GM12878 (cell line): ENCODE measurements around the gene POLD4. TPM values are rescaled to one million over a fixed set of nuclear protein-coding genes. Genes with fewer than 3 reads are reported as not detected.

Experiments used
- ATAC-seq: fragments of 200-7000 bp; cut with Tn5 transposase; 3 replicates; pipeline ENCODE4 v1.9.1; 2020; ENCODE audit warnings: mild to moderate bottlenecking, moderate library complexity
- BruUV-seq: library from RNA; stranded (reverse); fragments of 400-500 nt; replicated peaks from 2 replicates; lab custom pipeline; 2021; lab: Mats Ljungman, UMichigan
- CTCF ChIA-PET: fragments of 300-600 bp; sonication (Branson Sonifier 250); formaldehyde crosslinking; extraction: SDS; loops from one replicate; lab custom pipeline; 2021; ENCODE audit warnings: inconsistent platforms; lab: Yijun Ruan, JAX
- POLR2A ChIA-PET: fragments of 350-600 bp; formaldehyde crosslinking; extraction: SDS; loops from one replicate; lab custom pipeline; 2021; ENCODE audit warnings: inconsistent platforms; lab: Charles Lee
- RAD21 ChIA-PET: fragments of 300-600 bp; sonication (Branson Sonifier 250); formaldehyde crosslinking; loops from one replicate; lab custom pipeline; 2023; ENCODE audit warnings: antibody characterized with exemption; ENCODE audit not compliant: unreplicated experiment; lab: Charles Lee
- SMC1A ChIA-PET: fragments of 300-600 bp; sonication (Branson Sonifier 250); formaldehyde crosslinking; loops from one replicate; lab custom pipeline; 2023; ENCODE audit not compliant: unreplicated experiment, uncharacterized antibody; lab: Charles Lee
- DNase-seq: peaks from one replicate; pipeline ENCODE4 v3.0.0-alpha.2; 2011; ENCODE audit warnings: low read depth, low spot score
- FAIRE-seq: peaks from 3 replicates; lab custom pipeline; 2011; peaks lifted over from hg19 to GRCh38; lab: Jason Lieb, UNC
- H2AFZ ChIP-seq: 2 replicates; pipeline ENCODE4 v1.6.0; 2011; ENCODE audit warnings: low read depth, low read length, control low read depth; ENCODE audit not compliant: control insufficient read depth
- H3K27ac ChIP-seq: 2 replicates; pipeline ENCODE4 v1.5.1; 2011; ENCODE audit warnings: control low read depth; ENCODE audit not compliant: control insufficient read depth, insufficient read depth
- H3K27me3 ChIP-seq, 2 experiments: replicated peaks in 1 of 2; 2 replicates each; pipeline versions ENCODE4 v1.6.0 to v1.6.1; 2011; ENCODE audit warnings: low read length in 1 of 2; ENCODE audit not compliant: control insufficient read depth in 2 of 2, insufficient read depth in 2 of 2
- H3K36me3 ChIP-seq, 2 experiments: 2 replicates each; pipeline ENCODE4 v1.5.1; 2011; ENCODE audit warnings: low read length in 1 of 2; ENCODE audit not compliant: control insufficient read depth in 2 of 2, insufficient read depth in 2 of 2
- H3K4me1 ChIP-seq: 2 replicates; pipeline ENCODE4 v1.6.1; 2011; ENCODE audit warnings: mild to moderate bottlenecking, low read length, moderate library complexity, mixed read lengths; ENCODE audit not compliant: control insufficient read depth, insufficient read depth
- H3K4me2 ChIP-seq: 2 replicates; pipeline ENCODE4 v1.6.0; 2011; ENCODE audit warnings: control low read depth; ENCODE audit not compliant: control insufficient read depth, insufficient read depth
- H3K4me3 ChIP-seq: fragments of 200-600 bp; sonication (generic); 2 replicates; pipeline ENCODE4 v1.5.1; 2016
- H3K79me2 ChIP-seq: 2 replicates; pipeline ENCODE4 v1.6.0; 2011; ENCODE audit warnings: low read length; ENCODE audit not compliant: control insufficient read depth, insufficient read depth
- H3K9ac ChIP-seq: 2 replicates; pipeline ENCODE4 v1.8.0; 2011; ENCODE audit warnings: low read length, control low read depth, mixed read lengths; ENCODE audit not compliant: control insufficient read depth, insufficient read depth
- H3K9me3 ChIP-seq: replicated peaks from 3 replicates; pipeline ENCODE4 v1.5.1; 2011; ENCODE audit warnings: mild to moderate bottlenecking, low read length; ENCODE audit not compliant: control insufficient read depth, insufficient read depth
- H4K20me1 ChIP-seq: 2 replicates; pipeline ENCODE4 v1.6.0; 2011; ENCODE audit not compliant: control insufficient read depth, insufficient read depth
- BCL11A ChIP-seq: IDR thresholded peaks from 2 replicates; pipeline ENCODE4 v1.6.1; 2011; ENCODE audit warnings: low read depth, low read length
- BRCA1 ChIP-seq: IDR thresholded peaks from 2 replicates; pipeline ENCODE4 v1.6.1; 2011; ENCODE audit warnings: low read depth, low read length, improper control_type of control experiment
- CHD1 ChIP-seq: IDR thresholded peaks from 2 replicates; pipeline ENCODE4 v1.6.1; 2012; ENCODE audit warnings: low read depth, low read length, improper control_type of control experiment
- CHD4 ChIP-seq: fragments of 200-600 bp; sonication (generic); IDR thresholded peaks from 2 replicates; pipeline ENCODE4 v1.6.1; 2016; ENCODE audit warnings: mild to moderate bottlenecking
- CREB1 ChIP-seq: IDR thresholded peaks from 2 replicates; pipeline ENCODE4 v1.6.1; 2012; ENCODE audit warnings: low read depth, mild to moderate bottlenecking, inconsistent platforms
- EP300 ChIP-seq, 2 experiments: fragments of 150-350 bp in 1 of 2; IDR thresholded peaks; 2 replicates each; pipeline ENCODE4 v1.6.1; 2011 to 2012; ENCODE audit warnings: low read depth in 2 of 2, low read length in 2 of 2, borderline replicate concordance in 1 of 2, improper control_type of control experiment in 1 of 2, inconsistent platforms in 1 of 2; ENCODE audit not compliant: control insufficient read depth in 1 of 2
- IRF4 ChIP-seq: IDR thresholded peaks from 2 replicates; pipeline ENCODE4 v1.6.1; 2011; ENCODE audit warnings: low read depth, low read length
- MEF2B ChIP-seq: fragments of 450-650 bp; IDR thresholded peaks from 2 replicates; pipeline ENCODE4 v1.6.1; 2018; ENCODE audit warnings: mild to moderate bottlenecking, moderate library complexity; ENCODE audit not compliant: partially characterized antibody, poor library complexity, severe bottlenecking
- MYB ChIP-seq: fragments of 150-350 bp; IDR thresholded peaks from 2 replicates; pipeline ENCODE4 v1.6.1; 2014; ENCODE audit warnings: mild to moderate bottlenecking, low read depth, low read length, borderline replicate concordance
- NR2C2 ChIP-seq: IDR thresholded peaks from 2 replicates; pipeline ENCODE4 v1.6.1; 2011; ENCODE audit warnings: borderline replicate concordance, low read depth; ENCODE audit not compliant: control insufficient read depth, insufficient read length
- POLR2A ChIP-seq: IDR thresholded peaks from 2 replicates; pipeline ENCODE4 v1.6.1; 2011; ENCODE audit warnings: low read depth, mild to moderate bottlenecking, low read length
- SMAD5 ChIP-seq: IDR thresholded peaks from 2 replicates; pipeline ENCODE4 v1.6.1; 2016; ENCODE audit warnings: antibody characterized with exemption, low read depth
- SMARCA5 ChIP-seq: fragments of 450-650 bp; IDR thresholded peaks from 2 replicates; pipeline ENCODE4 v1.6.1; 2017; ENCODE audit warnings: mild to moderate bottlenecking
- TARDBP ChIP-seq: IDR thresholded peaks from 2 replicates; pipeline ENCODE4 v1.6.1; 2016; ENCODE audit warnings: borderline replicate concordance
- ZNF207 ChIP-seq: fragments of 450-650 bp; IDR thresholded peaks from 2 replicates; pipeline ENCODE4 v1.6.1; 2014; ENCODE audit warnings: antibody characterized with exemption, mild to moderate bottlenecking, borderline replicate concordance
- ZNF24 ChIP-seq: fragments of 450-650 bp; IDR thresholded peaks from 2 replicates; pipeline ENCODE4 v1.6.1; 2017; ENCODE audit warnings: antibody characterized with exemption, mild to moderate bottlenecking
- WGBS: methylation state at CpG from one replicate; pipeline ENCODE4 v1.1.6; 2016; ENCODE audit warnings: low lambda C conversion rate; ENCODE audit not compliant: insufficient replicate concordance, insufficient coverage; ENCODE audit errors: missing lambda C conversion rate; 5-methylcytosine and 5-hydroxymethylcytosine counted together
- in situ Hi-C: fragments of 300-500 bp; cut with MboI; formaldehyde crosslinking; loops from 9 replicates; pipeline ENCODE4 v1.14.3; 2018; ENCODE audit warnings: mixed read lengths
- intact Hi-C: fragments of 100-400 bp; cut with micrococcal nuclease; formaldehyde crosslinking; loops from one replicate; pipeline ENCODE4 v1.14.2; 2022; ENCODE audit not compliant: unreplicated experiment
- polyA plus RNA-seq, 11 experiments: library from polyadenylated mRNA; depleted of rRNA in 4 of 11; unstranded in 6 of 11; stranded (reverse) in 5 of 11; fragments of >200 nt; fragmentation: Nextera tagmentation in 4 of 11; fragmentation: Illumina TruSeq in 1 of 11; extraction: Ambion mirVana in 4 of 11; extraction: Trizol in 1 of 11; gene quantifications; 1 replicate in 1 of 11; 2 replicates in 10 of 11; pipeline versions ENCODE4 v1.2.1 to v1.2.3, GENCODE V29; 2011 to 2016; ENCODE audit warnings: inconsistent platforms in 2 of 11, missing spikeins in 2 of 11, low read depth in 1 of 11
- total RNA-seq, 4 experiments: library from RNA; depleted of rRNA in 3 of 4; stranded (reverse); fragments of >200 nt in 3 of 4; fragmentation: Illumina TruSeq in 1 of 4; extraction: Trizol in 1 of 4; gene quantifications; 2 replicates each; pipeline versions ENCODE4 v1.2.1 to v1.2.3, GENCODE V29; 2013 to 2021
- TF ChIP-seq, protein P1 (sequence below): fragments of 450-650 bp; IDR thresholded peaks from 2 replicates; pipeline ENCODE4 v1.6.1; 2017; ENCODE audit warnings: mild to moderate bottlenecking, low read depth, inconsistent platforms; ENCODE audit not compliant: poor library complexity, severe bottlenecking

POLD4 gene
- total and polyA plus RNA-seq, 10 of the 15 experiments (the other 5 are each of a cell fraction or from before 2014, with no cell fraction given), result 8.1 to 176 (median 88.1) TPM

DNA sequence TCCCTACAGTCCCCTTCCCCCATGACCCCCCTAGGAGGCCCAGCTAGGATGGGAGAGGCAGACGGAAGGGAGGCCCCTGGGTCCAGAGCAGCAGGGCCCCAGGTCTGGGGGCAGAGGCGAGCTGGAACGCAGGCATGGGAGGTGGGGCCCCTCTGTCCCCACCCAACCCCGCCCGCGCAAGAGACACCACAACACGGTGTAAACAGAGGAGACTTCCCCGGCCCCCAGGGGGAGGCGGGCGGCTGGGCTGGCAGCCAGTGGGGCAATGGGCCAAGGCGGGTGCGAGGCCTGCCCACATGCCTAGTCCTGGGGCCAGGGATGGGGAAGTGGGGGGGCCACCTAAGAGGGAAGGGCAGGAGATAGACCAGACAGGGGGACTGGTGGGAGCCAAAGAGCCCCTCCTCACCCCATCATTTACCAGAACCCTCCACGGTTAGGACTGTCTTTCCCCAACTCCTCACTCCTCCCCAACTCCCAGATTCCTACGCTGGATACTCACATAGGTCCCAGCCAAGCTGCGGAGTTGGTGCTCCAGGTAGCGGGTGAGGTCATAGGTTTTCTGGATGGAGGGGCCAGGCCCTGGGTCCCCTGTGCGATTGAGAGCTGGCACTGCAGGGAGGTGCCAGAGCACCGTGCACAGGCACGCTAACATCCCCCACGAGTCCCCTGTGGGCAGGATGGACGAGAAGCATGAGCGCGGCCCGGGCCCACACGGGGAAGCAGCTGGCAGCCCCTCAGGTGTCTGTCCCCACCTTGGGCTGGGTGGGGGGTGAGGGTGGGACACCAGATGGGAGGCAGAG lies 13.8 kb upstream of the POLD4 start (continued):
- TF ChIP-seq MYB, result no peak
- TF ChIP-seq, all 136 proteins: peak for 0

GRCh38 chr11:67366546-67366945 lies 13.2 kb upstream of the POLD4 start:
- in situ Hi-C loops, result no loop called here
- 69% methylated on average over 8 of the region's 8 CpGs for WGBS
- H3K4me3 ChIP-seq, result no peak overlapping the region
- no peak for DNase-seq
- no peak overlapping the region for H3K9ac ChIP-seq
- CTCF ChIA-PET, result interaction anchor here (2.4 to 26.2 kb wide), 2 partner anchors 11 to 13 kb away, joined by 7 to 1301 read pairs; partner anchors contain the start of genes CLCF1 and RAD9A
- H4K20me1 ChIP-seq, result peaks cover 8% of the 10 kb centered on the region; the same call in 1 of the 2 replicates
- H3K79me2 ChIP-seq, result no peaks in the 10 kb centered on the region
- TF ChIP-seq SMARCA5 (no peak), EP300 (IDR thresholded peaks at IDR 0.05; ENCODE audit: borderline replicate concordance in 1 of 2, control insufficient read depth in 1 of 2, low read depth in 2 of 2, low read length in 2 of 2) (no peak), BCL11A (no peak), ZNF207 (no peak), CREB1 (no peak), POLR2A (no peak), IRF4 (no peak), NR2C2 (no peak), TARDBP (no peak), MEF2B (no peak), ZNF24 (no peak), SMAD5 (no peak), CHD1 (no peak), CHD4 (no peak), BRCA1 (no peak)
- TF ChIP-seq, protein P1, sequence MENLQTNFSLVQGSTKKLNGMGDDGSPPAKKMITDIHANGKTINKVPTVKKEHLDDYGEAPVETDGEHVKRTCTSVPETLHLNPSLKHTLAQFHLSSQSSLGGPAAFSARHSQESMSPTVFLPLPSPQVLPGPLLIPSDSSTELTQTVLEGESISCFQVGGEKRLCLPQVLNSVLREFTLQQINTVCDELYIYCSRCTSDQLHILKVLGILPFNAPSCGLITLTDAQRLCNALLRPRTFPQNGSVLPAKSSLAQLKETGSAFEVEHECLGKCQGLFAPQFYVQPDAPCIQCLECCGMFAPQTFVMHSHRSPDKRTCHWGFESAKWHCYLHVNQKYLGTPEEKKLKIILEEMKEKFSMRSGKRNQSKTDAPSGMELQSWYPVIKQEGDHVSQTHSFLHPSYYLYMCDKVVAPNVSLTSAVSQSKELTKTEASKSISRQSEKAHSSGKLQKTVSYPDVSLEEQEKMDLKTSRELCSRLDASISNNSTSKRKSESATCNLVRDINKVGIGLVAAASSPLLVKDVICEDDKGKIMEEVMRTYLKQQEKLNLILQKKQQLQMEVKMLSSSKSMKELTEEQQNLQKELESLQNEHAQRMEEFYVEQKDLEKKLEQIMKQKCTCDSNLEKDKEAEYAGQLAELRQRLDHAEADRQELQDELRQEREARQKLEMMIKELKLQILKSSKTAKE, result no peak
- TF ChIP-seq, all 136 proteins: peak for 0
- no peaks in the 10 kb centered on the region for H3K36me3 ChIP-seq
- BruUV-seq, result no TSS peak
- ChIA-PET SMC1A (no interaction called here), POLR2A (interaction anchor here (0.5 kb wide), 1 partner anchor 223 kb away, joined by 3 read pairs; no protein-coding TSS in a partner anchor), RAD21 (no interaction called here)
- ATAC-seq, result no peak
- intact Hi-C loops, result no loop called here
- no peak overlapping the region for H3K4me2 ChIP-seq
- H3K4me1 ChIP-seq, result peaks cover 12% of the 10 kb centered on the region
- H2AFZ ChIP-seq, result no peak overlapping the region
- no peaks in the 10 kb centered on the region for H3K9me3 ChIP-seq
- no peak for FAIRE-seq
- no peak overlapping the region for H3K27ac ChIP-seq
- H3K27me3 ChIP-seq, result peaks cover 1 to 4% of the 10 kb centered on the region in 2 experiments; a peak in 3 of 4 replicates
